ENCODE measurements around the gene RERE. TPM values are rescaled to one million over a fixed set of nuclear protein-coding genes. Genes with fewer than 3 reads are reported as not detected.

Gene RERE
- polyA plus RNA-seq, 1 of the 3 experiments (the other 2 are of a cell fraction) = 8.1 TPM

- TF ChIP-seq RAD21 (IDR thresholded peaks at IDR 0.05; ENCODE audit: low read length) (peak; percentile 27; the same call in 1 of the 2 replicates), TCF12 (IDR thresholded peaks at IDR 0.05) (peak; percentile 94), RFX5 (IDR thresholded peaks at IDR 0.05; ENCODE audit: low read length) (peak; percentile 57; the same call in 1 of the 2 replicates), TAF1 (IDR thresholded peaks at IDR 0.05; ENCODE audit: borderline replicate concordance, low read depth, low read length) (no peak; the same call in 1 of the 2 replicates), GABPA (IDR thresholded peaks at IDR 0.05; ENCODE audit: low read depth) (no peak), MEF2A (IDR thresholded peaks at IDR 0.05; ENCODE audit: borderline replicate concordance, low read depth) (no peak), RCOR1 (IDR thresholded peaks at IDR 0.05; ENCODE audit: low read length) (peak; percentile 99), CTCF (IDR thresholded peaks at IDR 0.05) (no peak), REST (IDR thresholded peaks at IDR 0.05; ENCODE audit: low read depth, low read length) (no peak), FOSL2 (IDR thresholded peaks at IDR 0.05; ENCODE audit: borderline replicate concordance, low read depth) (no peak), ELF1 (IDR thresholded peaks at IDR 0.05) (no peak), TEAD4 (IDR thresholded peaks at IDR 0.05; ENCODE audit: borderline replicate concordance, insufficient read depth) (peak; percentile 79), GATA2 (CRISPR knock-in tag; IDR thresholded peaks at IDR 0.05) (peak; percentile 94), MXI1 (IDR thresholded peaks at IDR 0.05; ENCODE audit: low read depth, low read length) (peak; percentile 89; the same call in 1 of the 2 replicates), FOXJ3 (CRISPR knock-in tag; IDR thresholded peaks at IDR 0.05) (peak; percentile 97), USF1 (IDR thresholded peaks at IDR 0.05; ENCODE audit: borderline replicate concordance, low read depth) (0 out of 2 replicates have a peak, but pooled peaks have one; percentile 13), SMC3 (IDR thresholded peaks at IDR 0.05; ENCODE audit: low read depth, low read length) (0 out of 2 replicates have a peak, but pooled peaks have one; percentile 10), MAX (IDR thresholded peaks at IDR 0.05; ENCODE audit: low read depth) (peak; percentile 45), SIN3A (IDR thresholded peaks at IDR 0.05; ENCODE audit: borderline replicate concordance, low read depth, low read length) (peak; percentile 90), RXRA (IDR thresholded peaks at IDR 0.05; ENCODE audit: borderline replicate concordance, low read depth) (no peak)
These were observed 110.4 kb downstream of the RERE start (continued) for GRCh38 chr1:8706995-8707396.

Measured in SK-N-SH (cell line).